ENCODE measurements around the gene HOXA4. TPM values are rescaled to one million over a fixed set of nuclear protein-coding genes. Genes with fewer than 3 reads are reported as not detected.

Gene HOXA4
- total RNA-seq, 2 donors from 2014 or later, result 0.59 to 1.2 TPM

DNA sequence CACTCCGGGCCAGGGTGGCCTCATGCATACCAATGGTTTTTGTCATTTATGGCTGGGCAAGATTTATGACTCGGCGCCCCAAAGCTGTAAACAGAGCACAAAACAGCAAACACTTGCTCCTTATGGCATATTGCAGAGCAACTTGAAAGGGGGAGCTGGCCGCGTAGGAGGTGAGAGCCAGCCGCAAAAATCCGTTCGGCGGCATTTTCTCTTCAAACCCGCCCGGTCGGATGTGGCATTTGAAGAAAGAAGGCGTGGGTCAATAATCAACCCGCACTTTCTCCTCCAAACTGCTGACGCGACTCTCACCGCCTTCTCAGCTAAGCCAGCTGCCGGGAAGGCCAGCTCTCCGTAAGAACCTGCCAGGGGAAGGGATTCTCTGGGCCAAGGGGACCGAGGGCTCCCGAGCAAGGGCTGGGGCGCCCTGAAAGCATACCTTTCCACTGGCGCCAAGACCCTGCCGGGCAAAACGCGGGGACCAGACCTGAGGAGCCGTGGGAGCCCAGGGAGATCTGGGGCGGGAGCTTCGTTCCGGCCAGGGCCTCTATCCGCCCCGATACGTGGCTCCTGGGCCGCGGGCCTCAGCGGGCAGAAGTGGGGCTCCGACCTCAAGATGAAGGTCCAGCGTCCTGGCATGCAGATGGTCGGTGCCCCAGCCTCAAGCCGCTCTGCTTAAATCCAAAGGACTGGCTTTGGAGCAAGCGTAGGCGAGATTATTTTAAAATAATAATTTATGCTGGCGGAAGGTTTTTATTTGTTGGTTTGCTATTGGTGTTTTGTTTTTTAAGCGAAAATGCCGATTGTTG is 15.1 kb downstream of the HOXA4 start:
- peak overlapping the region; percentile 5 to 31 for H3K4me3 ChIP-seq
- H3K36me3 ChIP-seq, result no peaks in the 10 kb centered on the region
- peaks cover 0 to 25% of the 10 kb centered on the region in 2 donors for H3K4me1 ChIP-seq
- H3K27ac ChIP-seq, result peak overlapping the region; percentile 9 to 62
- DNase-seq (ENCODE audit: low spot score), result no peak
- TF ChIP-seq, protein P1, sequence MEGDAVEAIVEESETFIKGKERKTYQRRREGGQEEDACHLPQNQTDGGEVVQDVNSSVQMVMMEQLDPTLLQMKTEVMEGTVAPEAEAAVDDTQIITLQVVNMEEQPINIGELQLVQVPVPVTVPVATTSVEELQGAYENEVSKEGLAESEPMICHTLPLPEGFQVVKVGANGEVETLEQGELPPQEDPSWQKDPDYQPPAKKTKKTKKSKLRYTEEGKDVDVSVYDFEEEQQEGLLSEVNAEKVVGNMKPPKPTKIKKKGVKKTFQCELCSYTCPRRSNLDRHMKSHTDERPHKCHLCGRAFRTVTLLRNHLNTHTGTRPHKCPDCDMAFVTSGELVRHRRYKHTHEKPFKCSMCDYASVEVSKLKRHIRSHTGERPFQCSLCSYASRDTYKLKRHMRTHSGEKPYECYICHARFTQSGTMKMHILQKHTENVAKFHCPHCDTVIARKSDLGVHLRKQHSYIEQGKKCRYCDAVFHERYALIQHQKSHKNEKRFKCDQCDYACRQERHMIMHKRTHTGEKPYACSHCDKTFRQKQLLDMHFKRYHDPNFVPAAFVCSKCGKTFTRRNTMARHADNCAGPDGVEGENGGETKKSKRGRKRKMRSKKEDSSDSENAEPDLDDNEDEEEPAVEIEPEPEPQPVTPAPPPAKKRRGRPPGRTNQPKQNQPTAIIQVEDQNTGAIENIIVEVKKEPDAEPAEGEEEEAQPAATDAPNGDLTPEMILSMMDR (IDR thresholded peaks at IDR 0.05), result no peak
- H3K27me3 ChIP-seq, result peaks cover 14 to 41% of the 10 kb centered on the region in 2 donors
- H3K9me3 ChIP-seq, result no peaks in the 10 kb centered on the region

DNA sequence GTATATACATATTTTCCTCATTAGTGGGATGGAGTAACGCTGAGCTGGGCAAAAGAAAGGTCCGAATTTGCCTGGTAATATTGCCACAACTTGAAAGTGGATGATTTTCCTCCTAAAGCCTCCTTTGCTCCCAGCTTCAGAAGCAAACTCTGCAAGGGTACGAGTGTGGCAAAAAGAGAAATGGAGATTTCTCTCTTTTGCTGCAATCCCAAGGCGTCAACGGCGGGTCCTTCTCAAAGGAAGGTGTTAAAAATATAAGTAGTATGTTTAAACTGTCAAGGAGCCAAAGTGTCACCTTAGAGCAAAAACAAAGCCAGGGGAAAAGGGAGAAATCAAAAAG is 15.7 kb downstream of the HOXA4 start:
- DNase-seq (ENCODE audit: low spot score), result no peak
- H3K4me1 ChIP-seq, result peaks cover 0 to 27% of the 10 kb centered on the region in 2 donors
- TF ChIP-seq, protein P1 (IDR thresholded peaks at IDR 0.05), result no peak
- peak overlapping the region; percentile 9 to 62 for H3K27ac ChIP-seq
- no peaks in the 10 kb centered on the region for H3K9me3 ChIP-seq
- H3K4me3 ChIP-seq, result no peak overlapping the region
- H3K36me3 ChIP-seq, result no peaks in the 10 kb centered on the region
- H3K27me3 ChIP-seq, result peaks cover 14 to 41% of the 10 kb centered on the region in 2 donors

DNA sequence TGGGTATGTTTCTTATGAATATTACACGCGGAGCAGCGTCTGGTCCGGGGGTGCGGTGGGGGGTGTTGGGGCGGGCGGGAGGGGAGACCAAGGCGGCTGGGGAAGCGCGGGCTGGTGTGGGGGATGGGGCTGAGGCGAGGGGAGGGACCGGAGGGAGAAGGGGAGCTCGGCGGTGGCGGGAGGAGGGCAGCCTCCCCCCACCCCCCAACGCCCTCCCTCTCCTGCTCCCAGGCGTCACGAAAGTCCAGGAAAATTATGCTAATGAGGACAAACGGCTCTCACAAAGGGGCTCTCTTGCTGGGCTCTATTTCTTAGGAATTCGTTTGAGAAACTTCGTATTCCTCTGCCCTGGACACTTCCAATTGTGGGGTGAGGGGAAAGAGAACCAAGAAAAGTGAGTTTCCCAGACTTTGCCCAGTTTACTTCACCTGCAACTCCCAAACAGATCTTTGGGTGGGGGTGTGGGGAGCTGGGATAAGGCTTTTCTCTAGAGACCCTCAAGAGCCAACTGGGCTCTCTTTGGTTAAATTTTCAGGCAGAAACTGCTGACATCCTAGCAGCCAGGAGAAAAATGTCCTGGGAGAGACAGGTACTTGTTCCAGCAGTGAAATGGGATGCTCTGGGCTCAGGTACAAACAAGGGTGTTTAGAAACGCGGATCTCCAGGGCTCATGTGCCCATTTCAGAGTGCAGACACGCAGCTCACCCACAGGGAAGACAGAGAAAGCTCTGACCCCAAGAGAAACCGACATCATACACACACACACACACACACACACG is 16.4 kb downstream of the HOXA4 start:
- Histone ChIP-seq H3K9me3 (no peaks in the 10 kb centered on the region), H3K4me3 (peak overlapping the region; percentile 33 to 49), H3K27me3 (peaks cover 14 to 41% of the 10 kb centered on the region in 2 donors), H3K27ac (peak overlapping the region; percentile 71 to 73), H3K4me1 (peaks cover 0 to 27% of the 10 kb centered on the region in 2 donors), H3K36me3 (no peaks in the 10 kb centered on the region)
- DNase-seq (ENCODE audit: low spot score), result no peak
- TF ChIP-seq, protein P1 (IDR thresholded peaks at IDR 0.05), result no peak

DNA sequence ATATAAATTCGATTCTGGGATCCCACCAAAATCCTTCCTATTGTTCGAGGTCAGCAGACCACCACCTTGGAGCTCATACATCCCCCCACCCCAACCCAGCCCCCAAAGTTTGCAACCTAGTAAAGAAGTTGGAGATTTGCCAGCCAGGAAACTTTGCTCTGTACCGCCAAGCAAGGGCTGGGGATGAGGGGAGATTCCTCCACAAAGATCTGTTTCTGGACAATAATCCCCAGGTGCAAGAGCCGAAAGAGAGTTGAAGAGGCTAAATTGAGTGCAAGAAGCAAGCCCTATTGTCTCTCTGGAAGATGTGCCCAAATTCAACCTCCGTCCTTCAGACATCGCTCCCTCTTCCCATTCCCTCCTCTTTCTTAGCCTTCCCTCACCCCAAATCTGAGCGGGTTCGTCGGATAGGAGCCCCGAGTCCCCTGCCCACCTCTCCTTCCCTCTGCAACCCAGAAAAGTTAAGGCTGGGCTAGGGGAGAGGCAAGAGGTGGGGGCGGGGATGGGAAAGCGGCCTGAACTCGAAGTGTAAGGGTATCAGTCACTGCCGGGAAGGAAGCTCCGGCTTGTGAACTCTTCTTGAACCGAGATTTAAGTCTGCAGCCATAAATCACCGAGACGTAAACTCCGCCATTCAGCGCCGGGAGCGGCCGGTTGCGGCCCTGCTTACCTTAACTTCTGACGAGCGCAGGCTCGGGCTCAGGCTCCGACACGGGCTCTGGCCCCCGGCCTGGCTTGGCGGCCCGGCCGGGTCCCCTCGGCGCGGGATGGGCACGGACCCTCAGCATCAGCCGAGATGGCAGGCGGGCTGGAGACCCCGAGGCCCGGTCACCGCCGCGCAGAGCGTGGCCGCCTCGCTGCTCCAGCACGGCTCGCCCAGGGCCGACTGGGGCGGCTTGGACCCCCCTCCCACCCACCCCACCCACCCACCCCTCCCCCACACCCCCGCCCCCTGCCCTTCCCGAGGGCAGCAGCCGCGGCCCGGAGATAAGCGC is 17.3 kb downstream of the HOXA4 start:
- DNase-seq (ENCODE audit: low spot score), result no peak
- H3K27me3 ChIP-seq, result peaks cover 9 to 39% of the 10 kb centered on the region in 2 donors
- H3K9me3 ChIP-seq, result no peaks in the 10 kb centered on the region
- TF ChIP-seq, protein P1 (IDR thresholded peaks at IDR 0.05), result no peak
- peak overlapping the region; percentile 71 to 73 for H3K27ac ChIP-seq
- H3K4me3 ChIP-seq, result peak overlapping the region; percentile 33 to 49
- H3K4me1 ChIP-seq, result peaks cover 0 to 27% of the 10 kb centered on the region in 2 donors
- H3K36me3 ChIP-seq, result no peaks in the 10 kb centered on the region

DNA sequence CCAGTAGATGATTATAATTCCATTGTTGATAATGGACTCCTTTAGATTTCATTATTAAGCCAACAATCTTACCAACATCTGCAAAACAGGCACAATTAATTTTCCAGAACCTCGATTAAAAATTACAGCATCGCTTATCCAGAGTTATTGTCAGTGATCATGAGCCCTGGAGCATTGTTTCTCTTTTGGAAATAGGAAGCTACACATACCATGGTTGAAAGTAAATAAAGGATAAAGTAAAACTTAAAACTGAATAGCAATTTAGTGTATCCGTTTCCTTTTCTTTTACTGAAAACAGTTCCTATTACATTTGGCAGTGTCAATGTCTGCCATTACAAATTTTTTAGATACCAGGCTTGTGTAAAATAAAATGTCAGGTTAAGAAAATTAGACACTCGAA is 18.2 kb downstream of the HOXA4 start:
- Histone ChIP-seq H3K9me3 (no peaks in the 10 kb centered on the region), H3K27me3 (peaks cover 9 to 35% of the 10 kb centered on the region in 2 donors), H3K4me1 (peaks cover 0 to 18% of the 10 kb centered on the region in 2 donors), H3K36me3 (no peaks in the 10 kb centered on the region), H3K27ac (no peak overlapping the region), H3K4me3 (no peak overlapping the region)
- no peak for DNase-seq (ENCODE audit: low spot score)
- TF ChIP-seq, protein P1 (IDR thresholded peaks at IDR 0.05), result no peak
